Trophoblast cell (in vitro differentiated cells and primary cell): ENCODE results near the gene NKAIN4.

ENCODE experiments used
- DNase-seq, 2 donors: peaks; one replicate each; pipeline ENCODE4 v3.0.0-alpha.2; 2016
- H2AFZ ChIP-seq: 2 replicates; pipeline ENCODE4 v1.6.1; 2013; ENCODE audit warnings: low read length, moderate library complexity, mild to moderate bottlenecking; ENCODE audit not compliant: insufficient read depth, poor library complexity
- H2AK5ac ChIP-seq: 2 replicates; pipeline ENCODE4 v1.6.1; 2013; ENCODE audit warnings: mild to moderate bottlenecking, low read length
- H2BK120ac ChIP-seq: 2 replicates; pipeline ENCODE4 v1.6.1; 2013; ENCODE audit warnings: low read length, mild to moderate bottlenecking, moderate library complexity; ENCODE audit not compliant: insufficient read depth, poor library complexity
- H2BK12ac ChIP-seq: 2 replicates; pipeline ENCODE4 v1.6.1; 2013; ENCODE audit warnings: mild to moderate bottlenecking, low read length, moderate library complexity
- H2BK5ac ChIP-seq: 2 replicates; pipeline ENCODE4 v1.6.1; 2013; ENCODE audit warnings: low read length, low read depth, moderate library complexity, mild to moderate bottlenecking; ENCODE audit not compliant: poor library complexity
- H3K14ac ChIP-seq: 2 replicates; pipeline ENCODE4 v1.6.1; 2013; ENCODE audit warnings: mild to moderate bottlenecking, low read length
- H3K18ac ChIP-seq: 2 replicates; pipeline ENCODE4 v1.6.1; 2013; ENCODE audit warnings: mild to moderate bottlenecking, low read length
- H3K23ac ChIP-seq: 2 replicates; pipeline ENCODE4 v1.6.1; 2013; ENCODE audit warnings: low read length
- H3K27ac ChIP-seq: 2 replicates; pipeline ENCODE4 v1.5.1; 2013; ENCODE audit warnings: low read depth, mild to moderate bottlenecking, inconsistent platforms, low read length, moderate library complexity
- H3K27me3 ChIP-seq: 2 replicates; pipeline ENCODE4 v1.6.1; 2013; ENCODE audit warnings: inconsistent platforms, mild to moderate bottlenecking, low read length, moderate library complexity; ENCODE audit not compliant: insufficient read depth
- H3K36me3 ChIP-seq, 2 experiments: 1 replicate in 1 of 2; 2 replicates in 1 of 2; pipeline ENCODE4 v1.6.1; 2013; ENCODE audit warnings: low read length in 2 of 2, mild to moderate bottlenecking in 2 of 2, moderate library complexity in 1 of 2; ENCODE audit not compliant: insufficient read depth in 2 of 2, control insufficient read depth in 1 of 2
- H3K4ac ChIP-seq: 2 replicates; pipeline ENCODE4 v1.6.1; 2013; ENCODE audit warnings: low read depth, mild to moderate bottlenecking, low read length, moderate library complexity
- H3K4me1 ChIP-seq, 2 experiments: 1 replicate in 1 of 2; 2 replicates in 1 of 2; pipeline ENCODE4 v1.6.1; 2013; ENCODE audit warnings: low read length in 2 of 2, mild to moderate bottlenecking in 2 of 2, moderate library complexity in 1 of 2; ENCODE audit not compliant: insufficient read depth in 2 of 2, control insufficient read depth in 1 of 2
- H3K4me2 ChIP-seq: 2 replicates; pipeline ENCODE4 v1.6.1; 2013; ENCODE audit warnings: inconsistent platforms, mild to moderate bottlenecking, low read length, moderate library complexity
- H3K4me3 ChIP-seq: 2 replicates; pipeline ENCODE4 v1.5.1; 2013; ENCODE audit warnings: mild to moderate bottlenecking, low read depth, low read length, inconsistent platforms
- H3K79me1 ChIP-seq: one replicate; pipeline ENCODE4 v1.6.1; 2013; ENCODE audit warnings: low read length
- H3K79me2 ChIP-seq: 2 replicates; pipeline ENCODE4 v1.6.1; 2013; ENCODE audit warnings: low read length, mild to moderate bottlenecking; ENCODE audit not compliant: control insufficient read depth, insufficient read depth, poor library complexity
- H3K9ac ChIP-seq: 2 replicates; pipeline ENCODE4 v1.6.1; 2013; ENCODE audit warnings: mild to moderate bottlenecking, low read length
- H3K9me3 ChIP-seq: 2 replicates; pipeline ENCODE4 v1.6.1; 2013; ENCODE audit warnings: low read depth, mild to moderate bottlenecking, control low read depth, inconsistent platforms, low read length; ENCODE audit not compliant: insufficient read depth
- H4K12ac ChIP-seq: 2 replicates; pipeline ENCODE4 v1.6.1; 2013; ENCODE audit warnings: low read depth, mild to moderate bottlenecking, low read length, moderate library complexity
- H4K8ac ChIP-seq: 2 replicates; pipeline ENCODE4 v1.6.1; 2013; ENCODE audit warnings: low read depth, mild to moderate bottlenecking, low read length, moderate library complexity
- H4K91ac ChIP-seq: one replicate; pipeline ENCODE4 v1.6.1; 2013; ENCODE audit warnings: low read depth, mild to moderate bottlenecking, low read length, moderate library complexity
- WGBS: extraction: QIAGEN DNeasy Blood & Tissue Kit; methylation state at CpG from one replicate; pipeline ENCODE4 v1.1.7; 2013; ENCODE audit warnings: missing lambda C conversion rate; ENCODE audit not compliant: insufficient read length, insufficient coverage; ENCODE audit errors: extremely low coverage; 5-methylcytosine and 5-hydroxymethylcytosine counted together

The NKAIN4 gene

GRCh38 chr20:63219866-63220521 lies 34.3 kb downstream of the NKAIN4 start:
- Histone ChIP-seq H3K4me1 (peaks cover 20 to 25% of the 10 kb centered on the region in 2 experiments), H3K9ac (no peak overlapping the region), H3K79me2 (peaks cover 10% of the 10 kb centered on the region), H4K91ac (no peak overlapping the region), H4K12ac (no peak overlapping the region), H3K4ac (no peak overlapping the region), H3K27me3 (no peaks in the 10 kb centered on the region), H3K4me3 (peak overlapping the region; percentile 6), H2AK5ac (peak overlapping the region; percentile 49), H3K79me1 (peaks cover 20% of the 10 kb centered on the region), H3K23ac (no peak overlapping the region), H3K4me2 (no peak overlapping the region), H2BK5ac (no peak overlapping the region), H3K36me3 (peaks cover 0 to under 1% of the 10 kb centered on the region in 2 experiments), H3K9me3 (no peaks in the 10 kb centered on the region), H4K8ac (no peak overlapping the region), H3K14ac (no peak overlapping the region), H3K18ac (no peak overlapping the region), H2AFZ (no peak overlapping the region), H2BK12ac (no peak overlapping the region), H2BK120ac (no peak overlapping the region), H3K27ac (no peak overlapping the region)
- no peak for DNase-seq
- no CpG with 5 or more reads among the region's 25 CpGs for WGBS

- no CpG with 5 or more reads among the region's 8 CpGs for WGBS
These were observed 34.8 kb downstream of the NKAIN4 start for GRCh38 chr20:63219447-63219821.

DNA sequence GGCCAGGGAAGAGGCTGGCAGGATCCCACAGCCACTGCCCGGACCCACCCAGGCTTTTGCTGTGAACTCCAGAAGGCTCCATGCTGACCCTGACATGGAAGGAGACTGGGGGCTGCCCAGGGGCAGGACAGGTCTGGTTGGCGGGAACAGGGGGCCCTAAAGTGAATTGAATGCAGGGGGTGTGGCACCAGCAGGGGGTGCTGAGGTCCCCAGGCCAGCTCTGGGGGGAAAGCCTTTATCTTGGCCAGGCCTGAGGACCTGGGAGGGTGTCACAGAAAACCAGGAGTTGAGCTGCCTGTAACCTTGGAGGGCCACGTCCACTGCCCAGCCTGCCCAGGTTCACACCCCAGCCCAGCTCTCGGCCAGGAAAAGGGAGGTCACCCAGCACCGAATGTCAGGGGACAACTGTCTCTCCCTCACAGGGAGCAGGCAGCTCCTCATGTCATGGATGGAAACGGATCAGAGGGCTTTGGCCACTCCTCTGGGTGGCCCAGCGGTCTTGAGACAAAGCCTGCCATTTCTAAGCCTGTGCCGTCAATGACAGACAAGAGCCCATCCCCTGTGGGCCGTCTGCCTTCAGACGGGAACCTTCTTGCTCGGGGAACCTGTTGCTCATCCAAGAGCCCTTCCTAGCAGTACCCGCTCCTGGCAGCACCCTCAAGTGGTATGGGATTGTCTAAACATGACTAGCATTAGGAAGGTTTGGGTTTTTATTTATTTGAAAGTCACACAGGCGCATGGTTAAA lies 35.4 kb downstream of the NKAIN4 start:
- peaks cover 0 to 7% of the 10 kb centered on the region in 2 experiments for H3K36me3 ChIP-seq
- peak overlapping the region; percentile 7 for H4K91ac ChIP-seq
- H3K4me3 ChIP-seq = no peak overlapping the region
- no peak overlapping the region for H2BK120ac ChIP-seq
- H3K14ac ChIP-seq = no peak overlapping the region
- H3K9me3 ChIP-seq = no peaks in the 10 kb centered on the region
- no peak overlapping the region for H2BK5ac ChIP-seq
- H3K23ac ChIP-seq = no peak overlapping the region
- no CpG with 5 or more reads among the region's 13 CpGs for WGBS
- H3K4me1 ChIP-seq = peaks cover 9 to 19% of the 10 kb centered on the region in 2 experiments
- H2AFZ ChIP-seq = no peak overlapping the region
- no peak overlapping the region for H3K18ac ChIP-seq
- no peak for DNase-seq
- peaks cover 14% of the 10 kb centered on the region for H3K79me2 ChIP-seq
- H3K4me2 ChIP-seq = no peak overlapping the region
- H3K79me1 ChIP-seq = peaks cover 21% of the 10 kb centered on the region
- H3K27ac ChIP-seq = no peak overlapping the region
- H2BK12ac ChIP-seq = no peak overlapping the region
- no peak overlapping the region for H4K12ac ChIP-seq
- H4K8ac ChIP-seq = no peak overlapping the region
- H3K27me3 ChIP-seq = no peaks in the 10 kb centered on the region
- H3K4ac ChIP-seq = no peak overlapping the region
- H2AK5ac ChIP-seq = no peak overlapping the region
- no peak overlapping the region for H3K9ac ChIP-seq

More at GRCh38 chr20:63219447-63219821, 34.8 kb downstream of the NKAIN4 start:
- Histone ChIP-seq H3K9me3 (no peaks in the 10 kb centered on the region), H2BK12ac (no peak overlapping the region), H4K8ac (no peak overlapping the region), H2AK5ac (no peak overlapping the region), H3K36me3 (peaks cover 0 to 4% of the 10 kb centered on the region in 2 experiments), H3K4me3 (no peak overlapping the region), H4K12ac (no peak overlapping the region), H3K14ac (no peak overlapping the region), H3K9ac (no peak overlapping the region), H3K4me1 (peaks cover 15 to 22% of the 10 kb centered on the region in 2 experiments), H3K4ac (no peak overlapping the region), H2BK5ac (no peak overlapping the region), H4K91ac (no peak overlapping the region), H3K27ac (no peak overlapping the region), H3K27me3 (no peaks in the 10 kb centered on the region), H3K18ac (no peak overlapping the region), H3K23ac (no peak overlapping the region), H2AFZ (no peak overlapping the region), H2BK120ac (no peak overlapping the region), H3K79me1 (peaks cover 20% of the 10 kb centered on the region), H3K79me2 (peaks cover 12% of the 10 kb centered on the region), H3K4me2 (no peak overlapping the region)
- DNase-seq = no peak

DNA sequence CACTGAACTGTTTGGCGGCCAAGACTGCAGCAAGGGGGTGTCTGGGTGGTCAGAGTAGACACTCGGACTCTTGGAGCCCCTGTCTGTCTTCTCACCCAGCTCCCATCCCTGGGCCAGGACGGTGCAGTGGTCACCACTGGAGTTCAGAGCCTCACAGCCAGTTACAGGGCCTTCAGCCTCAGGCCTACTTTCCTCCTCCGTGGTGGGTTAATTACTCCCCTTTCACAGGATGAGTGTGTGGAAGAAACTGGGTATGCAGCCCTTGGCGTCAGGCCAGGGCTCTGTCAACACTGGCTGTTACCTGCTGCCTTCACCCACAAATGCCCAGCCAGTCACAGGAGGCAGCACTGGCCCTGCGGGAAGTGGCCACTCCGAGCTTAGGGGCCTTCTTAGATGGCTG lies 36.6 kb downstream of the NKAIN4 start:
- H2AK5ac ChIP-seq = peak overlapping the region; percentile 39
- H3K23ac ChIP-seq = no peak overlapping the region
- no peak overlapping the region for H3K4me2 ChIP-seq
- no peak overlapping the region for H3K9ac ChIP-seq
- H3K18ac ChIP-seq = no peak overlapping the region
- peak overlapping the region; percentile 10 for H2BK120ac ChIP-seq
- H3K79me1 ChIP-seq = peaks cover 21% of the 10 kb centered on the region
- peaks cover 21% of the 10 kb centered on the region for H3K79me2 ChIP-seq
- no peaks in the 10 kb centered on the region for H3K27me3 ChIP-seq
- no peak for DNase-seq
- H2BK5ac ChIP-seq = no peak overlapping the region
- no peak overlapping the region for H3K27ac ChIP-seq
- H4K91ac ChIP-seq = peak overlapping the region; percentile 92
- no peak overlapping the region for H4K12ac ChIP-seq
- no CpG with 5 or more reads among the region's 7 CpGs for WGBS
- H4K8ac ChIP-seq = peak overlapping the region; percentile 89
- H3K4me3 ChIP-seq = no peak overlapping the region
- H2BK12ac ChIP-seq = peak overlapping the region; percentile 64
- H3K4me1 ChIP-seq = peaks cover 15 to 24% of the 10 kb centered on the region in 2 experiments
- peaks cover 8 to 15% of the 10 kb centered on the region in 2 experiments for H3K36me3 ChIP-seq
- H2AFZ ChIP-seq = no peak overlapping the region
- H3K14ac ChIP-seq = no peak overlapping the region
- H3K9me3 ChIP-seq = no peaks in the 10 kb centered on the region
- no peak overlapping the region for H3K4ac ChIP-seq
